GM21825 (cell line): Measurements from ENCODE around the gene RAP1GAP2.
"Not testable (repeated sequence)": the region's sequence is repeated elsewhere in the genome, so short reads cannot be mapped to it uniquely, and the experiment has no call there.

Experiments used
- ATAC-seq: cut with Tn5 transposase; IDR thresholded peaks from one replicate; pipeline ENCODE4 v1.9.1; 2021; ENCODE audit warnings: mild to moderate bottlenecking, moderate library complexity; ENCODE audit not compliant: unreplicated experiment

The RAP1GAP2 gene

GRCh38 chr17:3034578-3034920 lies 238.3 kb downstream of the RAP1GAP2 start:
- no peak for ATAC-seq

- ATAC-seq, result no peak
Observed at GRCh38 chr17:3035256-3035967, 239.2 kb downstream of the RAP1GAP2 start.

- no peak for ATAC-seq
Observed at GRCh38 chr17:3035968-3036280, 239.7 kb downstream of the RAP1GAP2 start.

GRCh38 chr17:3036800-3037199 lies 240.6 kb downstream of the RAP1GAP2 start:
- ATAC-seq, result no peak

- no peak for ATAC-seq
Observed at GRCh38 chr17:3037259-3037658, 241.0 kb downstream of the RAP1GAP2 start.

DNA sequence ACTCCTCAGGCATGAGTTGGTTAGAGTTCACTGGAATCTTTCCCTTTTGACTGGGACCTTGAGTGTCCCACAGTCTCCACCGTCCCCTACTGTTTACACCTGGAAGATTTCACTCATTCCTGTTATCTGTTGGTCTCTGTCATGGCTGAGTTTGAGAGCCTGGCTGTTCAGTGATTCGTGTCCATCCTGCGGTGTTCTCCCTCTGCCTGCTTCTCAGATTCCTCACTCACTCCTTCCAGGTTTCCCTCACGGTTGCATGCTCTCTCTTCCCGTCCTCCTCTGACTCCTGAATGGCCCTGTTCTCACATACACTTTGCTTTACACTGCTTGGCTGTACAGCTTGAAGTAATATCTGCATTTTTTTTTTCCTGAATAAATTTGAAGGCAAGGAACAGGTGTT lies 242.7 kb downstream of the RAP1GAP2 start:
- ATAC-seq, result no peak

DNA sequence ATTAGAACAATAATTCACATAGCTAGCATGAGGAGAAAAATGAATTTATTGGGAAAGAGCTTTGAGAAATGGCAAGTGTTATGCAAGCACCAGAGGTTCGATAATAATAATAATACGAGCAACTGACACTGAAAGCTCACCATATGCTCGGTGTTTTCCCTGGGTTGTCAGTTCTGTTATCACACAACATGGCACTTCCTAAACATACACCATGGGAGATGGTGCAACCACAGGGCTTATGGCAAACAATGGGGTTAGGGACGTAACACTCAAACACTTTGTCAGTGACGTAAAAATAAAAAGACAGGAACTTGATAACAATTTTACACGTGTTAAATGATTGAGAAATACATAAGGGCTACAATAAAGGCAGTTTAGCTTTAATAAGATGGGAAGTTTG lies 243.5 kb downstream of the RAP1GAP2 start:
- ATAC-seq, result no peak

GRCh38 chr17:3040882-3041281 lies 244.6 kb downstream of the RAP1GAP2 start:
- no peak for ATAC-seq

- ATAC-seq, result no peak
Observed at GRCh38 chr17:3043737-3044365, 247.6 kb downstream of the RAP1GAP2 start.

- no peak for ATAC-seq
Observed at GRCh38 chr17:3046753-3047152, 250.5 kb downstream of the RAP1GAP2 start.

DNA sequence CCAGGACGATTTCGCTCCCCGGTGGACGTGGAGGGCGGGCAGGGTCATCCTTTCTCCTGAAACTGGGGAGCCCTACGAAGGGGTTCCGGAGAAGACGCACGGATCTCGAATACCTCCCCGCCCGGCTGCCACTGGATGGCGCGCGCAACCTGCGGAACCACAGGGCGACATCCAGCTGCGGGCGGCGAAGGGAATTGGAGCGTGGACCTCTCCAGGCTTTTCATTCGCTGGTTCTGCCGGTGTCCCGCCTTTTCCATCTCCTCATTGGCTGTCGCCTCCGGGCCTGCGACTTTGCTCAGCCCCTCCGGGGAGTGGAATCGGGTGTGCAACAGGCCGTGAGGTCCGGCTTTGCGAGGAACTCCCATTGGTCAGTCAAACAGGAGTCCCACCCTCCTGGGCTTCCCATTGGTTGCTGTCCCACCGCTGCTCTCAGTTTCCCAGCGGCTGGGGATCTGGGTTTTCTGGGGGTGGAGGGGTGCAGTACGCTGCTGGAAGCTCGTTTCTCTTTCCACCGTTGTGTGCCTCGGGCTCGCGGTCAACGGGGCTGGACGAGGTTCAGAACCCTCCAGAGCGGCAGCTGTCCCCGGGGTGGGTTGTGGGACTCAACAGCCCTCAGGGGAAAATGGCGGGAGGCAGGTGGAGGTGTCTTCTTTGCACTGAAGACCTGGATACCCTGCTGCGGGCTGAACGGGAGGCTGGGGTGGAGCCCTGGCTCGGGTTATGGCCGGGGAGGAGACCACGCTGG lies 252.7 kb downstream of the RAP1GAP2 start:
- peak; percentile 88 for ATAC-seq

GRCh38 chr17:3049705-3050295 lies 253.6 kb downstream of the RAP1GAP2 start:
- ATAC-seq, result no peak

GRCh38 chr17:3054868-3055267 lies 258.6 kb downstream of the RAP1GAP2 start:
- not testable (repeated sequence) for ATAC-seq

- not testable (repeated sequence) for ATAC-seq
Observed at GRCh38 chr17:3062824-3063377, 266.7 kb downstream of the RAP1GAP2 start.

DNA sequence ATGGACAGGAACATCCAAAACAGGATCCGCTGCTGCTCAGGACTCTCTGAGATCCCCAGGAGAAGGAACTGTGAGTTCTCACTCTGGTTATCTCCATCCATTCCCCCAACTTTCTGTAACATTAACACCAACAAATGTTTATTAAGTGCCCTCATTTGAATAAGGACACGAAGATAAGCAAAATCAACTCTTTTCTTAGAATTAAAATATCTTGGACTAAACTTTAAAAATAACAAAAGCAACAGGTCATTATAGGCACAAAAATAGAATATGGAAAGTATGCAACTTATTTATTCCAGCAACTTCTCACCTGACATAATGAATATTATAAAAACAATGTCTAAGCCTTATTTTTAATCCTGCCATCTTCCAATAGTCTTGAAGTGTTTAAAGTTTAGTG lies 267.3 kb downstream of the RAP1GAP2 start, which contains the start of gene OR1D5:
Gene OR1D5 (minus strand): TSS at position 101 of the 400 bp plus-strand sequence. CDS start 0 bp downstream, at position 101.
- not testable (repeated sequence) for ATAC-seq

GRCh38 chr17:3065192-3065591 lies 269.0 kb downstream of the RAP1GAP2 start:
- not testable (repeated sequence) for ATAC-seq

DNA sequence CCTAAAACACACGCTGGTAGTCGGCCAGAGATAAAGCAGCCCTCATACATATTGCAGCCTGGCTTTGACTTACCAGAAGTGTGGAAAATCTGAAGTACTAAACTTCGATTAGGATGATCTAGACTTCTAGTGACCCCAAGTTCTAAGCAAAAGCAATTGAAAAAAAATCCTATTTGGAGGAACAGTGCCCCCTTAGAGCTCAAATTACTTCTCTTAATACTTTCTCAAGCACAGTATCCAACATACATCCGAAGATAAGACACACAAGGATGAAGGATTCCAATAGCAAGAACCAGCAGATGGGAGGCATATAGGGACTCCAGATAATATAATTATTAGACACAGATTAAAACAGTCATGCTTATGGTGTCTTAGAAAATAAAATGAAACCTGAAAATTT lies 277.6 kb downstream of the RAP1GAP2 start:
- not testable (repeated sequence) for ATAC-seq
